Measurements from ENCODE around the gene PCSK2.

PCSK2 gene

DNA sequence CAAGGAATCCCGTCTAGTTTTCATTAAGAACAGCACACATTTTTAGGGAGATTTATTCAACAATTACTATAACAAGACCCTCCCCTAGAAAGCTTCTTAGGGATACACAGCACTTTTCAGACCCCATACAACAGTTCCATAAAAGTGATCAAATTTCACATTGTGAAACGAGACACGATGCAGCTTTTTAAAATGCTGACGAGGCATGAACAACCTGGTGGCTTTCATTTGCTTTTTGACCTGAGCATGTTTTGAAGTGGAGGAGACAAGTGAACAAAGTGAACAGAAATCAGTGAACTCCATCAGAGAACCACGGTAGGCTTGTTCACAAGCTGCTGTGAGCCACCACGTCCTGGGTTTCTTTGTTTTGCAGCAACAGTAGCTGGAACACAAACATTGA lies 112.2 kb downstream of the PCSK2 start:
- no peak for DNase-seq (ENCODE audit: low spot score)

GRCh38 chr20:17343091-17343490 lies 116.3 kb downstream of the PCSK2 start:
- no peak for DNase-seq (ENCODE audit: low spot score)

GRCh38 chr20:17343656-17344452 lies 117.0 kb downstream of the PCSK2 start:
- no peak for DNase-seq (ENCODE audit: low spot score)

DNA sequence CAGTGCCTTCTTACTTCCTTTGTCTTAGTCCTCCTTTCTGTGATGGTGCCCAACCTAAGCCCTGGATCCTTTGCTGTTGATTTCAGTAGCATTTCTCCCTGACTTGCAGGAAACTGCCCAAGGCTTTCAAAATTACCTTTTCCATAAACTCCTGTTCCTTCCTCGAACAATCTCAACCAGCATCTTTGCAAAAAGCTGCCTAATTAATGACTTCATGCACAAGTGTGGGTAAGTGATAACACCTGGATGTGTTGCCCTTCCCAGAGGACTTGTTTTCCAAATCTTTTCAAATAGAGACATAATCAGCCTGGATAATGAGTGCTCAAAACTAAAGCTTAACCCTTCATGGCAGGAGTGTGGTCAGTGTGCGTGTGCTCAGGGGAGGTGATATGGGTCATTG lies 118.0 kb downstream of the PCSK2 start:
- no peak for DNase-seq (ENCODE audit: low spot score)

DNA sequence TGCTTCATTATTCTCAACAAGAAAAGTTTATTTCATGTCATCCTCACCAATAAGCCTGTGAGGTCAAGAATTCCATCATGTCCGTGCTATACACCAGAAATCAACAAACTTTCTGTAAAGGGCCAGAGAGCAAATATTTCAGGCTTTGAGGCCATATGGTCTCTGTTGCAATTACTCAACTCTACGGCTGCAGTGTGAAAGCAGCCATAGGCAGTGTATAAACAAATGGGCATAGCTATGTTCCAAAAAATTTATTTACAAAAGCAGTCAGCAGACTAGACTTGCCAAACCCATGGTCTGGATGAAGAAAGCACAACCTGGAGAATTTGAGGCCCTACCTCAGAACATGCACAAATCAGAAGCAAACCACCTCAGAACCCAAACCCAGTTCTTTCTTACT lies 118.5 kb downstream of the PCSK2 start:
- no peak for DNase-seq (ENCODE audit: low spot score)

- DNase-seq (ENCODE audit: low spot score), result no peak
Measured at GRCh38 chr20:17350321-17350720, 123.5 kb downstream of the PCSK2 start.

DNA sequence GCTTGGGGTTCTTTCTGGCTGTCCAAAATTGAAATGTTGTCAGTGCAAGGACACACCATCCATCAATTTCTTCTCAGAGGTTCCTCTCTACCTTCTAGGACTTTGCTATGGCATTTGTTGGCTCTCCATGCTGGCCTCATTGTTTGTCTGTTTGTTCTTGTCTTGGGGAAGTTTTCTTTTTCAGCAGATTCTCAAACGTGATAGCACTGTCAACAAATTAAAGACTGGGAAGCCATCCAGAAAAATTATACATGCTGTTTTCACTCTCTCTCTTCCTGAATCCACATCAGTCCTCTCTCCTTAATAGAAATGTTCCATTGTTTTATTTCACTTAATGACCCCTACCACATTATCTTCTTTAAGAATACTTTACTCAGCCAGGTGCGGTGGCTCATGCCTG lies 130.4 kb downstream of the PCSK2 start:
- no peak for DNase-seq (ENCODE audit: low spot score)

GRCh38 chr20:17358854-17359253 lies 132.0 kb downstream of the PCSK2 start:
- DNase-seq (ENCODE audit: low spot score), result no peak

GRCh38 chr20:17364681-17365080 lies 137.8 kb downstream of the PCSK2 start:
- no peak for DNase-seq (ENCODE audit: low spot score)

- no peak for DNase-seq (ENCODE audit: low spot score)
Measured at GRCh38 chr20:17365831-17366230, 139.0 kb downstream of the PCSK2 start.

DNA sequence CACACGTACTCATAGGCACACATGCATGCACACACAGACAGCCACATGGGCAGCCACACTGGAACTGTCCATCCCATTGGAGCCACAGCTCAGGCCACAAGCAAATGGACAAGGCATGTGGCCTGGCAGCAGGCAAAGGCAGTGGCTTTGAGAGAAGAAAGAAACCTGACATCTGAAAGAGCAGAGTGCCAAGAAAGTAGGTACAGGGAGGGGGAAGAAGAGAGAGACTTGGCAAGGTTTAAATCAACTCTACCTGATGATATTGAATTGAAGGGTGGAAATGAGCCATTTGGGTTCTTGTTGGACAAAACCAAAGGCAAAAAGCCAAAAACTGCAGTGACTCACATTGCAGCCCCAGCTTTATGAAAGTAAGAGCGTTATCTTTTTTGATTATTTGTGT lies 142.7 kb downstream of the PCSK2 start:
- no peak for DNase-seq (ENCODE audit: low spot score)

GRCh38 chr20:17372806-17373440 lies 146.1 kb downstream of the PCSK2 start:
- DNase-seq (ENCODE audit: low spot score), result no peak

- no peak for DNase-seq (ENCODE audit: low spot score)
Measured at GRCh38 chr20:17374086-17374485, 147.2 kb downstream of the PCSK2 start.

DNA sequence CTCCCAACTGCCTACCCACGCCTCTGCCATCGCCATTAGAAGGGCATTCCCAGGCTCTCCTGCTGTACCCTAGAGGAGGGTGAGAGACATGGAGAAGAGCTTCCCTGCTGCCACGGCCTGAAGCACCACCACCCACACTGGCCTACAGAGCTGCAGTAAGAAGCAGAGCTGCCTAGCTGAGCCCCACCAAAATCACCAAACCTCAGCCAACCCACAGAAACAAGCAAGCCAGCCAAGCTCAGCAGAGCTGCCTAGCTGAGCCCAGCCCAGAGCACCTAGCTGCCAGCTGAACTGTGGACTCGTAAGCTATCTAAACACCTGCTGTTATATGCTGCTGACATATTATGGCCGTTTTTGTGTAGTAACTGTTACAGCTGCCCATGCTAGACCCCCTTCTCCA lies 149.2 kb downstream of the PCSK2 start:
- no peak for DNase-seq (ENCODE audit: low spot score)

DNA sequence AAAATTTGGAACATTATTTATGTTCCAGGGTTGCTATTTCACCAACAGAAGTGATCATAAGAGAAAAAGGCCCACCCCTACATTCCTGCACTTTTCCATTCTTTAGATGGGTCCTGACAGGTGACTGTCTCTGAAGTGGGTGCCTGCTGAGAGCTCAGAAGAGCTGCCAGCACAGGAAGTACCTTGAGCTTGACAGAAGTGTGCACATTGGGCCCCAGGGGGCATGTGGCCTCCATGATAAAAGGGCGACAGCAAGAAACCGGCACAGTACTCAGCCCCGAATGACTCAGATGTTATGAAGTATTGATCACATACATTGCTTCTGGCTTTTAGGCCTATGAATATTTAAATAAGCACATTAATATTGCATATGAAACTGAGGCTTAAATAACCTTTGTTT lies 150.4 kb downstream of the PCSK2 start:
- DNase-seq (ENCODE audit: low spot score), result no peak

- no peak for DNase-seq (ENCODE audit: low spot score)
Measured at GRCh38 chr20:17379651-17380050, 152.8 kb downstream of the PCSK2 start.

- no peak for DNase-seq (ENCODE audit: low spot score)
Measured at GRCh38 chr20:17380801-17381200, 154.0 kb downstream of the PCSK2 start.

- DNase-seq (ENCODE audit: low spot score), result no peak
Measured at GRCh38 chr20:17381724-17382123, 154.9 kb downstream of the PCSK2 start.

GRCh38 chr20:17385798-17386197 lies 159.0 kb downstream of the PCSK2 start:
- no peak for DNase-seq (ENCODE audit: low spot score)

- no peak for DNase-seq (ENCODE audit: low spot score)
Measured at GRCh38 chr20:17390655-17391054, 163.8 kb downstream of the PCSK2 start.

- DNase-seq (ENCODE audit: low spot score), result no peak
Measured at GRCh38 chr20:17391127-17391771, 164.4 kb downstream of the PCSK2 start.

GRCh38 chr20:17394411-17394810 lies 167.6 kb downstream of the PCSK2 start:
- DNase-seq (ENCODE audit: low spot score), result no peak

GRCh38 chr20:17395729-17396128 lies 168.9 kb downstream of the PCSK2 start:
- no peak for DNase-seq (ENCODE audit: low spot score)

Data from hematopoietic multipotent progenitor cell treated with erythropoietin and hydrocortisone succinate and interleukin-3 and kit ligand, for 15 days (in vitro differentiated cells).